Gastrocnemius medialis (tissue), 4 donors: ENCODE results near the gene SDK2. TPM values are rescaled to one million over a fixed set of nuclear protein-coding genes. Genes with fewer than 3 reads are reported as not detected.

ENCODE experiments used
- ATAC-seq, 2 donors: fragments of 150-250 bp; one replicate each; pipeline ENCODE4 v1.9.1; 2016
- DNase-seq, 2 donors: peaks; one replicate each; pipeline ENCODE4 v3.0.0-alpha.2; 2019
- H3K27ac ChIP-seq, 4 donors: fragments of 200-600 bp; sonication (generic); 1 replicate in 1 of 4; 2 replicates in 3 of 4; pipeline ENCODE4 v1.5.1; 2016 to 2018; ENCODE audit warnings: mild to moderate bottlenecking in 2 of 4, moderate library complexity in 1 of 4
- H3K27me3 ChIP-seq, 3 donors: fragments of 200-600 bp; sonication (generic) in 2 of 3; 1 replicate in 1 of 3; 2 replicates in 2 of 3; pipeline versions ENCODE4 v1.5.1 to v1.6.0; 2016 to 2019; ENCODE audit warnings: mild to moderate bottlenecking in 1 of 3, moderate library complexity in 1 of 3
- H3K36me3 ChIP-seq, 2 donors: fragments of 200-600 bp; sonication (generic) in 1 of 2; one replicate each; pipeline ENCODE4 v1.5.1; 2017 to 2018
- H3K4me1 ChIP-seq, 2 donors: fragments of 200-600 bp; sonication (generic) in 1 of 2; one replicate each; pipeline ENCODE4 v1.5.1; 2016 to 2017; ENCODE audit warnings: mild to moderate bottlenecking in 2 of 2
- H3K4me3 ChIP-seq, 4 donors: fragments of 200-600 bp; sonication (generic) in 3 of 4; 1 replicate in 1 of 4; 2 replicates in 3 of 4; pipeline ENCODE4 v1.5.1; 2016 to 2019; ENCODE audit warnings: mild to moderate bottlenecking in 2 of 4
- H3K9me3 ChIP-seq, 3 donors: fragments of 200-600 bp; sonication (generic) in 2 of 3; 1 replicate in 1 of 3; 2 replicates in 2 of 3; pipeline ENCODE4 v1.5.1; 2016 to 2019
- POLR2A ChIP-seq, 2 donors: fragments of 450-650 bp; IDR thresholded peaks; one replicate each; pipeline ENCODE4 v1.6.1; 2017; ENCODE audit warnings: antibody characterized with exemption in 2 of 2, mild to moderate bottlenecking in 2 of 2, moderate library complexity in 2 of 2
- in situ Hi-C, 4 donors: fragments of 200-750 bp; cut with MboI; loops; one replicate each; pipeline versions ENCODE4 v1.15.0 to v1.8.0; 2017; ENCODE audit warnings: low sequenced_read_pairs in 4 of 4
- intact Hi-C: fragments of 100-400 bp; cut with DNase I; formaldehyde crosslinking; loops from one replicate; pipeline ENCODE4 v1.15.1; 2023; ENCODE audit warnings: low total_unique reads
- total RNA-seq, 4 donors: library from RNA; depleted of rRNA; stranded (reverse); fragments of >200 nt; gene quantifications; one replicate each; pipeline versions ENCODE4 v1.1.0 to v1.2.3, GENCODE V29; 2016
- TF ChIP-seq, protein P1 (sequence below), 5 experiments: fragments of 450-650 bp in 3 of 5; fragments of 200-600 bp in 2 of 5; sonication (generic) in 2 of 5; IDR thresholded peaks in 4 of 5; conservative IDR thresholded peaks in 1 of 5; 1 replicate in 4 of 5; 2 replicates in 1 of 5; pipeline ENCODE4 v1.5.1; 2016 to 2019; ENCODE audit warnings: antibody characterized with exemption in 5 of 5, mild to moderate bottlenecking in 3 of 5, moderate library complexity in 3 of 5

The SDK2 gene
- total RNA-seq, 4 donors from 2014 or later: 0.02 to 0.31 (median 0.13) TPM

GRCh38 chr17:73301369-73301768, 342.9 kb downstream of the SDK2 start:
- TF ChIP-seq, protein P1, sequence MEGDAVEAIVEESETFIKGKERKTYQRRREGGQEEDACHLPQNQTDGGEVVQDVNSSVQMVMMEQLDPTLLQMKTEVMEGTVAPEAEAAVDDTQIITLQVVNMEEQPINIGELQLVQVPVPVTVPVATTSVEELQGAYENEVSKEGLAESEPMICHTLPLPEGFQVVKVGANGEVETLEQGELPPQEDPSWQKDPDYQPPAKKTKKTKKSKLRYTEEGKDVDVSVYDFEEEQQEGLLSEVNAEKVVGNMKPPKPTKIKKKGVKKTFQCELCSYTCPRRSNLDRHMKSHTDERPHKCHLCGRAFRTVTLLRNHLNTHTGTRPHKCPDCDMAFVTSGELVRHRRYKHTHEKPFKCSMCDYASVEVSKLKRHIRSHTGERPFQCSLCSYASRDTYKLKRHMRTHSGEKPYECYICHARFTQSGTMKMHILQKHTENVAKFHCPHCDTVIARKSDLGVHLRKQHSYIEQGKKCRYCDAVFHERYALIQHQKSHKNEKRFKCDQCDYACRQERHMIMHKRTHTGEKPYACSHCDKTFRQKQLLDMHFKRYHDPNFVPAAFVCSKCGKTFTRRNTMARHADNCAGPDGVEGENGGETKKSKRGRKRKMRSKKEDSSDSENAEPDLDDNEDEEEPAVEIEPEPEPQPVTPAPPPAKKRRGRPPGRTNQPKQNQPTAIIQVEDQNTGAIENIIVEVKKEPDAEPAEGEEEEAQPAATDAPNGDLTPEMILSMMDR (IDR thresholded peaks at IDR 0.05 in 4 of 5, conservative IDR thresholded peaks at IDR 0.05 in 1 of 5): no peak
- no peak for TF ChIP-seq POLR2A (IDR thresholded peaks at IDR 0.05)
- Histone ChIP-seq H3K36me3 (no peaks in the 10 kb centered on the region), H3K27me3 (no peaks in the 10 kb centered on the region), H3K9me3 (no peaks in the 10 kb centered on the region), H3K4me3 (no peak overlapping the region), H3K4me1 (peaks cover 59 to 63% of the 10 kb centered on the region in 2 donors), H3K27ac (no peak overlapping the region)
- intact Hi-C loops: no loop called here
- in situ Hi-C loops: no loop called here
- ATAC-seq (no peak), DNase-seq (no peak)

DNA sequence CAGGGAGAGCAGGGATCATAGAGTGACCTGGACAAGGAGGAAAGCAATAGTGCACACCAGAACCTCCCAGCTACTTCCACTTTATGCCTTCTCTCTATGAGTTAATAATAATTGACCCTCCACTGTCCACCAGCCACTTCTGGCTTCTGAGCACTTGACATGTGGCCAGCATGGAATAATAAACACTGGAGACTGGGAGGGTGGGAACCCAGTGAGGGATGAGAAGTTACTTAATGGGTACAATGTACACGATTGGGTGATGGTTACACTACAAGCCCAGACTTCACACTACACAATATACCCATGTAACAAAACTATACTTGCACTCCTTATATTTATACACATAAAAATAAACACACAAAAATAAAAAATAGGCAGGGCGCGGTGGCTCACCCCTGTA, 343.9 kb downstream of the SDK2 start:
- no peaks in the 10 kb centered on the region for H3K36me3 ChIP-seq
- TF ChIP-seq, protein P1 (IDR thresholded peaks at IDR 0.05 in 4 of 5, conservative IDR thresholded peaks at IDR 0.05 in 1 of 5): no peak
- TF ChIP-seq POLR2A (IDR thresholded peaks at IDR 0.05): no peak
- H3K27me3 ChIP-seq: no peaks in the 10 kb centered on the region
- peaks cover 50 to 56% of the 10 kb centered on the region in 2 donors for H3K4me1 ChIP-seq
- no peaks in the 10 kb centered on the region for H3K9me3 ChIP-seq
- ATAC-seq (no peak), DNase-seq (no peak)
- in situ Hi-C loops (no loop called here), intact Hi-C loops (no loop called here)
- H3K27ac ChIP-seq: peak overlapping the region in 2 of 4 donors; percentile 29 to 37
- no peak overlapping the region for H3K4me3 ChIP-seq

GRCh38 chr17:73297934-73298861, 346.0 kb downstream of the SDK2 start:
- in situ Hi-C loops (no loop called here), intact Hi-C loops (no loop called here)
- ATAC-seq (peak in 1 of 2 donors; percentile 42), DNase-seq (no peak)
- TF ChIP-seq, protein P1 (IDR thresholded peaks at IDR 0.05 in 4 of 5, conservative IDR thresholded peaks at IDR 0.05 in 1 of 5): no peak
- no peak for TF ChIP-seq POLR2A (IDR thresholded peaks at IDR 0.05)
- Histone ChIP-seq H3K4me1 (peaks cover 38 to 57% of the 10 kb centered on the region in 2 donors), H3K4me3 (peak overlapping the region in 1 of 4 donors; percentile 31), H3K27ac (peak overlapping the region; percentile 12 to 69 (median 54)), H3K27me3 (no peaks in the 10 kb centered on the region), H3K36me3 (no peaks in the 10 kb centered on the region), H3K9me3 (no peaks in the 10 kb centered on the region)

DNA sequence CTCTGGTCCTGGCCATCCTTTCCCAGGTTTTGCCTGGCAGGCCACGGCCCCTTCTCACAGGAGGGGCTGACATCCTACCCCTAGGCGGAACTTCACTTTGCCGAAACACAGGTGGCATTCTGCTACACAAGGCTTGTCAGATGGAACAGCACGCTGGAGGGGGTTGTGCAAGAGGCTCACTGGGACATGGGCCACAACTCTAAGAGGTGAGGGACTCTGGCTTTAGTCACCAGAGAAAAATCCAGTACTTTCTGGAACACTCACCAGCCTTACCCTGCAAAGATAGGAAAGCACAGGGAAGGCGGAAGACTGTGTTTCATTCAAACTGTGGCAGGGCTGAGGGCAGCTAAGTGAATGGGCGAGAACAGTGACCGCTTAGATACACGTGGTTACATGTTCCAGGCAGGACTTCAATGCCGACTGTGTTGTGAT, 350.7 kb downstream of the SDK2 start:
- no peak overlapping the region for H3K4me3 ChIP-seq

More for the DNA sequence above, 350.7 kb downstream of the SDK2 start:
- peak; percentile 71 to 87 for DNase-seq
- in situ Hi-C loops: no loop called here
- Histone ChIP-seq H3K27me3 (no peaks in the 10 kb centered on the region), H3K27ac (peak overlapping the region; percentile 82 to 92 (median 86)), H3K9me3 (no peaks in the 10 kb centered on the region), H3K36me3 (no peaks in the 10 kb centered on the region), H3K4me1 (peaks cover 67 to 74% of the 10 kb centered on the region in 2 donors)
- peak; percentile 78 to 83 for ATAC-seq
- intact Hi-C loops: loop anchor here (2.0 kb wide), 1 partner anchor 17 kb away; no protein-coding TSS in a partner anchor
- TF ChIP-seq POLR2A (IDR thresholded peaks at IDR 0.05): no peak
- TF ChIP-seq, protein P1 (IDR thresholded peaks at IDR 0.05 in 4 of 5, conservative IDR thresholded peaks at IDR 0.05 in 1 of 5): no peak
